NCI-H187 treated with DMSO at 0.1 percent for 48 hours (cell line): Measurements from ENCODE around the gene PDLIM4.

ENCODE experiments used
- DNase-seq: peaks from one replicate; lab custom pipeline; 2025; lab: John Stamatoyannopoulos, UW

The PDLIM4 gene

DNA sequence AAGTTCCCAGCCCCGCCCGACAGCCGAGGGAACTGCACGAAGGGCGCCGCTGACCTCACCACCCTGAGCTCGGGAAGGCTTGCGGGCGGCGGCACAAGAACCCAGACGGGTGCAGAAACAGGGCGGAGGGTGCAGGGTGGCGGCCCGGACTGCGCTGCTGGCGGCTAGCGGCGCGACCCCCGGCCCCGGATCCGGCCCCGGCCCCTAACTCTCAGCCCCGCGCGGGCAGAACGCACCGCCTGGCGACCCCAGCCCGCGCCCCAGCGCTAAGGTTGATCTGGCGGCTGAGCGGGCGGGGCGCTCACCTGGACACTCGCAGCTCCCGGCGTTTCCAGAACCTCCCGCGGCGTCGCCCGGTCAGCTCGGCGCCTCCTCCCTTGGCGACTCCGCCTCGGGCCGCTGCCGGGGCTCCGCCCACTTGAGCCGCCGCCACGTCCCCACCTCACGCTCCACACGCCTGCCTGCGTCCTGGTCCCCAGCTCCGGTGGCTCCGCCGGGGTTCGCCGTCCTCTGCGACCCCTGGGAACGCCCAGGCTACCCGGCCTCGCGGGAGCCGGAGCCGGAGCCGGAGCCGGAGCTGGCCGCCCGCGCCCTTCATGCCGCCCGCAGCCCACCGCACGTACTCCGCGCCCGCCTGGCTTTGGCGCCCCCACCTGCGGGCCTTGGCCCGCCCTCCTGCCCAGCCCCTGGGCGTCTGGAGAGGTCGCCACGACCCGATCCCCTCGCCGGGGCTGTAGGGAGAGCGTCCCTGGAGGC is 29.8 kb upstream of the PDLIM4 start, which contains the start of gene P4HA2:
Gene P4HA2 (minus strand): TSS at position 369 of the 756 bp plus-strand sequence. CDS start 9,227 bp downstream, outside the sequence.
- no peak for DNase-seq

DNA sequence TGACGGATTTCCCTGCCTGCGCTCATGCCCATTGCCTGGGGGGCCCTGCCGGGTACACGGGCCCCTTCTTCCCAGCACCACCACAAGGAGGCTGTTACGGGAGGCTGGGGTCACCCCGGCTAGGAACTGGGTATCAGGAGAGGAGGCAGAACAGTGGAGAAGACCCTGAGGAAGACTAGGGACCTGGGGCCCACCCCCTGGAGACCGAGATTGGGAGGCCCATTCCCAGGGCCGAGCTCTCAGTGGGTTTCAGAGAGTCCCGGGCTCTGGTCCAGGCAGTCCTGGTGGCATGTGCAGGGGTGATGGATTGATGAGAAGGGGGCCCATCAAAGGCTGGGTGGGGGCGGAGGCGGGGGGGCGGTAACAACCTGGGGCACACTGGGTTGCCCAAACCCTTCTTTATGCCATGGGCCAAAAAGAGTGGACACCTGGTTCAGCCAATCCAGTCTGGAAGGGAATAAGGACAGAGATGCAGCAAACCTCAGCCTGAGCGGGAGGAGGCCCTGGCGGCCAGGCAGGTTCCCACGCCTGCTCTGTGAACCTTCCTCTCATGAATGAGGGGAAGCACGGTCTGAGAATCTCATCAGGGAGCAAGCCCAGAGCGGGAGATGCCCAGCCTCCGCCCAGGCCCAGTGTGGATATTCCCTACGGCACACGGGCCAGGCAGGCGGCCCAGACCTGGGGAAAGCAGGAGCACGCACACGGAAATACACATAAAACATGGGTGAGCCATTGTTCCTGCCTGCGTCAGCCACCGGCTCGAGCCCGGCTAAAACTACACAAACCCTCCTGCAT is 29.1 kb upstream of the PDLIM4 start:
- DNase-seq, result no peak

DNA sequence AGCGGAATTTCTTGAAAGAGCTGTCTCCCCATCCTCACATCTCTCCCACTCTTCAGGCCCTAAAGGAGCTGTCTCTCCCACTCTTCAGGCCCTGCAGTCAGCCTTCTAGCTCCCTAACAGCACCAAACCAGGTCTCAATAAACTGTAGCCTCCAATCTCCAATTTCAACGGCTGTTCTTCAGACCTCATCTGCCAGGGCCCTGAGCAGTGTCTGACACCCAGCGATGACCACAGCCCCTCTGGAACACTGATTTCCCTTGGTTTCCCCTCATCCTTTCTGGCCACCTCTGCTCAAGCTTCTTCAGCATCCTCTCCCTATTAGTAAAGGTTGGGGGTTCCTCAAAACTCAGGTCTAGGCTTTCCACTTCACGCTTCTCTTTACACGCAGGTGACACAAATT is 28.3 kb upstream of the PDLIM4 start:
- no peak for DNase-seq

DNA sequence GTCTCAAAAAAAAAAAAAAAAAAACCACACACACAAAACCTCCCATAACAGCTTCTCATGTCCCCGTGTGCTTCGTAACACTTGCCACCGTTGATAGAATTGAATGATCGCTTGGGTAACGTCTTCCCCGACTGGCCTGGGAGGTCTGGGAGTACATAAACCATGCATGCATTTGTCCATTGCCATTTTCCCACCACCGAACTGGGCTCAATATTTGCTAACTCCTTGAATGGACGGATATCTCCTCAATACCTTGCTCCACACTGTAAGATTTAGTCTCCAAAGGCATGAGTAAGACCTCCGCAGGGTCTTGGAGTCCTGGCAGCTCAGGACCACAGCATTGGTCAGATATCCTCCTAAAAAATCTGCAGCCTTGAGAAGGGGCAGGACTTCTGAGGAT is 26.6 kb upstream of the PDLIM4 start:
- DNase-seq, result no peak

DNA sequence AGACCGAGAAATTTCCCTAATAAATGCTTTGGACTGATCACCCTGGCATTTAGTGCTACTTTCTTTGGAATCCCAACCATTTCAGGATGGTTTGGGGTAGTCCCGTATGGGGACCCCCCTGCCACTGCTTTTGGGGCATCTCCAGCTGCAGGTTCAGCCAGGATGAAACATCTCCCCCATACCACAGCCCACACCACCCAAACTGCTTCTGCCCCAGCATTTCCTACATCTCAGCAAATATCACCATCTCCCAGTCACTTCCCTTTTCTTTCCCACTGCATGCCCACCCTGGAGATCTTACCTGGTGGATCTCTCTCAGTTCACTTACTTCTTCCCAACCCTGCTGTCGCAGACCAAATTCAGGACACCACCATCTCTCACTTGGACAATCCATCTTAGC is 25.0 kb upstream of the PDLIM4 start:
- no peak for DNase-seq

DNA sequence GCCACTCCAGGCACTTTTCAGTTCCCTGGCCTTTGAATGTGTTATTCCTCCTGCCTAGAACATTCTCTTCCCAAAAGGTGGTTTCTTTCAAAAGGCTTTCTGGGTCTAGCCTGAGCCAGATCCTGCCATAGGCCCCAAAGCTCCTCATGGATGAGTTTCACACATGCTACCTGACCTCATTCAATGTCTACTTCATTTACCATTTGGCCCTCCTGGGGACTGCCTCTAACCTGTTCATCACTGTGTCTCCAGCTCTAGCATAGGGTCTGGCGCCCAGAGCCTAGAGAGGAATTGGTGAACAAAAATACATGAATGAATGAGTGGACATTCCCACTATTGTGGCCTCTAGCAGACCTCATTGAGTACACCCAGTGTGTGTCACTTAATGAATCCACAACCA is 24.4 kb upstream of the PDLIM4 start:
- DNase-seq, result no peak

DNA sequence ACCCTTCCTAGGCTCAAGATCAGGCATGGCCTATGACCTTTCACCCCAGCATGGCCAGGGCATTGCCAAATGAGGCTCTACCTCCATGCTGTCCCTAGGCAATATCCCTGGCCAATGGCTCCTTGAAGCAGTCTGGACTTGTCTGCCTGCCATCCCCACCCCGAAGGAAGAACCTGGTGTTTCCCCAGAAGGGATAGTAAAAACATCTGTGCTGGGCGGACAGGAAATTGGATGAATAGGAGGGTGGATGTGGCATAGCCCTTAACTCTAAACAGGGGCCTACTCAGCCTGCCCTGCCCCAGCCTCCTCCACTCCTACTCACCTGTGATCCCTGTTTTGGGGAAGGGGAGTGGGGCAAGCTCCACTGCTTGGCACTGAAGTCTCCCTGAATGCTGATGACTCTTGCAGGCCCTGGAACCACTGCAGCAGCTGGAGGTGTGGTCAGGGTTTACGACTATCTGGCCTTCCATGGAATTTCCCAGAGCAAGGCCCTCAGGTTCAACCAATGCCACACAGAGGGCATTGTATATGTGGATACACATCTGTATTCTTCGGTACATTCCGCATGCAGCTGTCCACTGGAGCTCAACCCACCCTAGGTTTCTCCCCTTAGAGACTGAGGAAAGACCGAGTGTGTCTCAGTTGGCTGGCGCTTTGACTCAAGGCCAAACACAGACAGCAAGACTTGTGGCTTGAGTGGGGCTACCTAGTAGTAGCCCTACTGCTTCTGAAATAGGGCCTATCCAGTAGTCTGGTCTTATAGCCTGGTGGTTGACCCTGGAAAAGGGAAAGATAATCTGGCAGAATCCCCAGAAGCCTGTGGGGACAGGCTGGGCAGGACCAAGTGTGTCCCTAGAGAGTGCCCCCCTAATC is 23.4 kb upstream of the PDLIM4 start:
- DNase-seq, result no peak

DNA sequence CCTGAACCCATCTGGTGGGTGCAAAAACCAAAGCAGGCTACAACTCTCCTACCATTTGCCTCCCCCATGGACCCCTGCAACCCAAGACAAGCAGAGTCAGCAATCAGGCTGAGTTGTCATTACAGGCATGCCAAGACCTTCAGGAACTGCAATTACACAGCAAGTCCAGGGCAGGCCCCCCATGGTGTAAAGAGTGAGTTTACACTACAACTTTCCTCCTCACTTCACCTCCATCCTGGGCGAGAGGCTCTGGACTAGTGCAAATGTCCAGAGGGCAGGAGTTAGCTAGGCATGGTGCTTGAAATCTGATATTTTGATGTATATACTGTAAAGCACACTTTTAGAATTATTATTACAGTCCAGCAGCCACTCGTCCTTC is 22.8 kb upstream of the PDLIM4 start:
- no peak for DNase-seq

DNA sequence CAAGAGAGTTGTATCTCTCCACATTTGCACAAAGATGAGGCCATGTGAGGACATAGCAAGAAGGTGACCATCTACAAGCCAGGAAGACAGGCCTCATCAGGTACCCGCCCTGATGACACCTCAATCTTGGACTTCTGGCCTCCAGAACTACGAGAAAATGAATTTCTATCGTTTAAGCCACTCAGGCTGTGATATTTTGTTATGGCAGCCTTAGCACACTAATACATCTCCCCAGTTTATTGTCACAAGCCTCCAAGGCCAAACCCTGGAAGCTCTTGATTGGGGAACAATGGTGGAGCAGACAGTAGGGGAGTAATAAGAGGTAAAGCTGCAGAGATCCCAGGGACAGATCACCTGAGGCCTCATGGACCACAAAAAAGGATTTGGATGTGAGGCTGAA is 22.2 kb upstream of the PDLIM4 start:
- DNase-seq, result no peak

DNA sequence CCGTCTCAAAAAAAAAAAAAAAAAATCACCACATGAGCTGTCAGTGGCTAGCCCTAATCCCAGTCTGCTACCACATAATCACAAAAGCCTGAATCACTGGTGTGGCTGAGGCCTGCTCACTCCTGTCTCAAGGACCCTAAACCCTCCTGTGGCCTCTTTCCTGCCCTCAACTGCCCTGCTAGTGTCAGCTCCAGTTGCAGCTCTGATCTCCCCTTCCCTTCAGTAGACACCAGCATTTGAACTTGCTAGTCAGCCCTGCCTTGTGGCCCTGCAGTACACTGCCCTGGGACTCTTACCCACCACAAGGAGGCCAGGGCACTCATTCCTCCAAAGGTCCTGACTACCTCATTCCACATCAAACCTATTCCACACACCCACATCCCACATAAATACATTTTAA is 20.4 kb upstream of the PDLIM4 start:
- no peak for DNase-seq

DNA sequence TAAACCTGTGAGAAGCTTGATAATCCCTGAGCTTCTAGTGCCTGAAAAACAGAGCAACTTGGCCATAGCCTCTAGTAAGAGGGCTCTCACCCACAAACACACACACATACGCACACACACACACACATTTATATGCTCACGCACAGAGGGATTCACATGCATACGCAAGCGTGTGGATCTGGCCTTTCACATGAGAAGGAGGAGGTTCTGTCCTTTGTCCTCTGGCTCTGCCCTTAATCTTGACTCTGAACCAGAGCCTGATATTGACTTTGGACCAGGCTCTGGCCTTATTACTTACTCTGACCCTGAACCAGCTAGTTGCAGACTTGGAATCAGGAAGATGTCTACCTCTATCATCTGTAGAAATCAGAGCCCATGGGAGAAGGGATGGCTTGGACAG is 19.8 kb upstream of the PDLIM4 start:
- DNase-seq, result no peak

DNA sequence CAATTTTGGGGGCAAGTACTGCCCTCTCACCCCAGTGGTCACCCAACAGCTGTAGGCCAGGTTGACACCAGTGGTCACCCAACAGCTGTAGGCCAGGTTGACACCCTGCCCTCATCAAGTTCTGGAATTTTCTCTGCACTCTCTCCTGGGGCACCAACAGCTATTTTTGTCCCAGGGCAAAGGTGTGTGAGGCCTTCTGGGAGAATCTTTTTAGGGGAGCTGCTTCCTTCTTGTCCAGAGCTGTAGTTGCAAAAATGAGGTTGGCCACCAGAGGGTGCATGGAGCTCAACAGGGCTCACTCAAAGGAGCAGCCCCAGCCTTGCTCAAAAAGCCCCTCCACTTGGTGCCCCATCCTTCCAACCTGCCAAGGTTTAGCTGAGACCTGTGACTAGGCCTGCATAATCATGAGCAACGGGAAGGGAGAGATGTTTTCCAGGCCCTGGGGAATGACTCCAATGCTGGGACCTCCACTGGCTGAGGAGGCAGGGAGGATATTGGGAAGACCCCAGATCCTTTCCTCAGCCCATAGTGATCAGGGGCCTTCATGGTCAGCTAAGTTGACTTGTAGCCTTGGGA is 19.2 kb upstream of the PDLIM4 start:
- DNase-seq, result no peak

DNA sequence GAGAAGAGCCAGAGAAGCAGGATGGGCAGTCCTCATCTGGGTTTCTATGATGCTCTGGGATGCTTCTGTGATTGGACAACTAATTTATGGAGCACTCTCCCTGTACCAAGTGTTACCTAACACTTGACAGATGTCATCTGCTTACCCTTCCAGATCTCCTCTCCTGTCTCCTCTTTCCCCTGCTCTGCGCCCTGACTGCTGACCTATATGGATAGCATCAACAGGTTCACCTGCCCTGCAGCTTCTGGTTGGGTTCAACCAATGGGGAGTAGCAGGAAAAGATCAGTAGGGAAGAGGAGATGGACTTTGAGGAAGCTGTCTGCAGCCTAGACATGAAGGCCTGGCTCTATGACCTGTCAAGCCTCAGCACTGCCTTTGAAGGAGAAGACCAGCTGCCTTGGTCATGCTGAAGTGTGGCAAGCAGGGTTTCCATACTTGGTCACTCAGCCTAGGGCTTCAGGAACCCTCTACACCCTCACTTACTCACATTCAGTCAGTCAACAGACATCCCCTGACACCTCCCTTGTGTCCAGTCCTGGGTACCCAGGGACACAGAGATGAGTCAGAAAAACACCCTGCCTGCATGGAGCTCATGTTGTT is 18.5 kb upstream of the PDLIM4 start:
- no peak for DNase-seq

DNA sequence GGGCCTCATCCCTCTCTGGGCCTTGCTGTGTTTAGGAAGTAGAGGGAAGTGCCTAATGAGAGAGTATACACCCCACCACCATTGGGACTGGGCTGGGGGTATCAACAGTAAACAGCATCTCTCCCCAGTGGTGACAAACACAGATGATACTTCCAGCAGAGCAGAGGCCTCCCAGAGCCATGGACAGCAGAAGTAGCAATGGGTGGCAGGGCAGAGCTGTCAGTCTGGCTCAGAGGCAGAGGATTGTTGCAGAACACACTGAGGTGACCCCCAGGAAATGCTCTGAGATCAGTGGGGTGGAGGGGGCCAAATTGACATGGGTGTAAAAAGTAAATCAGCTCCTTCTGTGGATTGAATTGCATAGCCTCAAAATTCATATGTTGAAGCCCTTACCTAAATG is 17.7 kb upstream of the PDLIM4 start:
- no peak for DNase-seq

DNA sequence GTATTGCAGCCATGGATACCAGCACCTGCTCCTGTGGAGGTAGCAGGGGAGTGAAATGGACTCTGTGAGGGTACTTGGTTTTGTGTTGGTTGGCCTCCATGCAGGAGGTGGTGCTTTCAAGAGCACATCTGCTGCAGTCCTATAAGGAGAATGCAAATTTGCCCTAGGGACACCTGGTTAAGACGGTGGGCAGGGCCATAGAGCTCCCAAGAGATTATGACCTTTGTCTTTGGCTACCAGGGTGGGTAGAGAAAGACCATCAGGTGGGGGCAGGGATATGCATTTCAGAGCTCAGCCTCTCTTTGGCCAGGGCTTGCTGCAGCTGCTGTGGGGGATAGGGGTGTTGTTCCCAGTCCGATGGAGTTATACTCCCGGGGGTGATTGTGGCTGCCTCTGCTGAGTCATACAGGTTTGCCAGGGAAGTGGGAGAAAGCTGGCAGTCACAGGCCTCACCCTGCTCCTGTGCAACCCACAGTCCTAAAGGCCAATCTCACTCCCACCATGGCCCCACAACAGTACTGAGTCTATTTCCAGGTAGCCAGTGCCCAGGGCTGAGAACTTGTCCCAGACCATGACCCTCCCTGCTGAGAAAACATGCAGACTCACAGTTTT is 14.0 kb upstream of the PDLIM4 start:
- DNase-seq, result no peak

DNA sequence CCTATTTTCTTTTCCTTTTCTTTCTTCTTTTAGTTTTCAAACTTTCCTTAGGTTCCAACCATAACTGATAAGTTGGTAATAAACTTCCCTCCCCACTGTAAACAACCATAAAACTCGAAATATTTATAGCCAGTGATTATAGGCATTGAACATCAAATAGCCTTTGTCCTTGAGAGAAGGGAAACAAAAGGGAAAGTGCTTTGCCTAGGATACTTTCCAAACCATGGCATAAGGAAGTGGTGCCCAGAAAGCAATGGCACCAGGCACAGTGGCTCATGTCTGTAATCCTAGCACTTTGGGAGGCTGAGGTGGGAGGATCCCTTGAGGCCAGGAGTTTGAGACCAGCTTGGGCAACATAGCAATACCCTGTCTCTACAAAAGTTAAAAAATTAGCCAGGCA is 11.9 kb upstream of the PDLIM4 start:
- no peak for DNase-seq

DNA sequence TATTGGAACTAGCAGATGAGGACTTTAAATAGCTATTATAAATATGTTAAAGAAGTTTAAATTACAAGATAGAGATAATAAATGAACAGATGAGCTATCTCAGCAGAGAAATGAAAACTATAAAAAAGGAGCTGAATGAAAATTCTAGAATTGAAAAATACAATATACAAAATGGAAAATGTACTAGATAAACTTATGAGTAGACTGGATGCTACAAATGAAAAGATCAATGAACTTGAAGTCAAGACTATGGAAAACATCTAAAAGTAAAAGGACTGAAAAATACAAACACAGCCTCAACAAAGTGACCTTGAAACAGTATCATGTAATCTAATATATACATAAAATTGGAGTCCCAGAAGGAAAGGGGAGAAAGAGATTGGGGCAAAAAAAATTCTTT is 10.7 kb upstream of the PDLIM4 start:
- DNase-seq, result no peak

DNA sequence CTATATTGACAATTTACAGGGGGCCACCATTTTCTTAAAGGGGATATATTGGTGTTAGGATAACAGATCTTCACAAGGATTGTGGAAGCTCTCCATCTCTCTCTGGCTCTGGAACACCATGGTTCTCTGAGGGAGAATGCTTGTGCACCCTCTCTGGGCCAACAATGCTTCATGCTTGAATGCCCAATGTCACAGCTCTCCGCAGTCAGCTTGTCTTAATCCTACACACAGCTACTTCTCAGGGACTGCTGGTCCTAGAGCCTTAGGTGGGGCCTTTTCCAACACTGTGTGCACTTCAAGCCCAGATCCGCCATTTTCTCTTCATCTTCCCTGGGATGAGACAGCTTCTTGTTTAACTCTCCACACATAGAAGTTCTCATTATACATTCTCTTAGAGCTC is 6.9 kb upstream of the PDLIM4 start:
- DNase-seq, result no peak

DNA sequence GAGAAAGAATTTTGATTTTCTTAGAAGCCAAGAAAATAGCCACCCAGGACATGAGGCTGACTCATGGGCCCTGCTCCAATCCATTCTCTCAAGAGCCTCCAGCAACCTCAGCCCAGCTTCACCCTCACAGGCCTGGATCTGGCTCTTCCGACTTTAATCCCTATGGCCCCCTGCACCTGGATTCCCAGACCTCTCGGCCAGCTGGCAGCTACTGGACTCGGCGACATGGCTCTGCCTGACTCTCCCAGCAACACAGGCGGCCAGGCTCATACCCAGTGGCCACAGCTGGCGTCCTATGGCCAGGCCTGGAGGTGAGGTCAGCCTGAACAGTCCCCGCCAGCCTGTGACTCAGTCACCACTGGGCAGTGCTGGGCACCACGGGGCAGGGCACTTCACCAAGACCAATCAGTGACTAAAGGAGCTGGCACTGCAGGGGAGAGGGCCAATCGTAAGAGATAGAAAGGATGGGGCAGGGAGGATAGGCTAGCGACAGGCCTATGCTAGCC is 6.2 kb upstream of the PDLIM4 start:
- DNase-seq, result no peak

DNA sequence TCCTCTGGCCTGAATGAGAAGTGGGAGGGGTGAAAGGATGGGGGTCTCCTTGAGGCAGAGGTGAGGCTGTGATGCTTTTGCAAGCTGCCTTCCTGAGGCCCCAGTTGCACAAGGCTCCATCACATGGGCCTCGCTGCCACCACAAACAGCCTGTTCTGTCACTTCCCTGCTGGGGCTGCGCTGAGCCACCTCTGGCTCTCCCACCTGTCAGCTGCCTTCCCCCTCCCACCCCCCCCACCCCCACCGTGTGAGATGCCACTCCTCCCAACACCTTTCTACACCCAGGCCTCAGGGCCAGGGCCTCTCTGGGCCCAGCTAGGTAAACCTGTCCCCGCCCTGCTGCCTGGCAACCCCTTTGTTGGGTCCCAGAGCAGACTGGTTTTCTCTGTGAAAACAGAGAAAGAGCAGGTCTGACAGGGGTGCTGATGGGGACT is 4.5 kb upstream of the PDLIM4 start:
- no peak for DNase-seq
